ENCODE measurements around the gene B3GNT5.

DNA sequence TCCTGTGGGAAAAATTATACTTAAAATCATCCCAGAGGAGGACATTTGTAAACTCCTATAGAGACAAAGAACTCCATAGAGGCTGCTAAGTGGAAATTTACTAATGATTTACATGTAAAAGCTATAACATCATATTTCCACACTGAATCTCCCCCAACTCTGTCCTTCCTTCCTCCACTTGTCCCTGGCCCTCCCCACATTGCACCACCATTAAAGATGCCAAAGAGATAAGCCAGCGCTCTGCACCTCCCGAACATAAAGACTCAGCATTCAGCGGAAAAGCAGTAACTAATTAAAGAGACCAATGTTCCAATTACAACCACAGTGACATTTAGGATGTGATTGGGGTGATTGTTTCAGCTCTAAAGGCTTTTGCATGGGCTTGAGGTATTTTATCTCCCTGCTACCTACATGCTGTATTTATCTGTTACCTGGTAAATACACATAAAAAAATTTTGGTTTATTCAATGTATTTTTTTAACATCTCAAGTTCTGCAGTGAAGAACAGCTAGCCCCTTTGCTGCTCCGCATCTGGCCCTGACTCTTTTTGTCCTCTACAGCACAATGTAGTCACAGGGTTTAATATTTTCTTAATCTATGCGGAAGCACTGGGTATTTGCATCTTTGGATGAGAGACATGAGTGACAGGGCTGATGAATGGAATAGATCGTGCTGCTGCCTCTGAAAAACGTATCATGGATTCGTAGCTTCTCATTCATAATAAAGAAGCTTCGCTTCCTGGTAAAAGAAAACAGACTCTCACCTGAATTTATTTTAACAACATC is 35.3 kb upstream of the B3GNT5 start:
- TF ChIP-seq, protein P1, sequence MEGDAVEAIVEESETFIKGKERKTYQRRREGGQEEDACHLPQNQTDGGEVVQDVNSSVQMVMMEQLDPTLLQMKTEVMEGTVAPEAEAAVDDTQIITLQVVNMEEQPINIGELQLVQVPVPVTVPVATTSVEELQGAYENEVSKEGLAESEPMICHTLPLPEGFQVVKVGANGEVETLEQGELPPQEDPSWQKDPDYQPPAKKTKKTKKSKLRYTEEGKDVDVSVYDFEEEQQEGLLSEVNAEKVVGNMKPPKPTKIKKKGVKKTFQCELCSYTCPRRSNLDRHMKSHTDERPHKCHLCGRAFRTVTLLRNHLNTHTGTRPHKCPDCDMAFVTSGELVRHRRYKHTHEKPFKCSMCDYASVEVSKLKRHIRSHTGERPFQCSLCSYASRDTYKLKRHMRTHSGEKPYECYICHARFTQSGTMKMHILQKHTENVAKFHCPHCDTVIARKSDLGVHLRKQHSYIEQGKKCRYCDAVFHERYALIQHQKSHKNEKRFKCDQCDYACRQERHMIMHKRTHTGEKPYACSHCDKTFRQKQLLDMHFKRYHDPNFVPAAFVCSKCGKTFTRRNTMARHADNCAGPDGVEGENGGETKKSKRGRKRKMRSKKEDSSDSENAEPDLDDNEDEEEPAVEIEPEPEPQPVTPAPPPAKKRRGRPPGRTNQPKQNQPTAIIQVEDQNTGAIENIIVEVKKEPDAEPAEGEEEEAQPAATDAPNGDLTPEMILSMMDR (IDR thresholded peaks at IDR 0.05), result no peak
- no peak for TF ChIP-seq POLR2A (IDR thresholded peaks at IDR 0.05)

All from esophagus squamous epithelium (tissue), 4 donors.